DMS 273 treated with DMSO at 0.1 percent for 48 hours (cell line): ENCODE measurements around the gene RADIL.

Experiments
- DNase-seq: peaks from one replicate; lab custom pipeline; 2025; lab: John Stamatoyannopoulos, UW

Gene RADIL

DNA sequence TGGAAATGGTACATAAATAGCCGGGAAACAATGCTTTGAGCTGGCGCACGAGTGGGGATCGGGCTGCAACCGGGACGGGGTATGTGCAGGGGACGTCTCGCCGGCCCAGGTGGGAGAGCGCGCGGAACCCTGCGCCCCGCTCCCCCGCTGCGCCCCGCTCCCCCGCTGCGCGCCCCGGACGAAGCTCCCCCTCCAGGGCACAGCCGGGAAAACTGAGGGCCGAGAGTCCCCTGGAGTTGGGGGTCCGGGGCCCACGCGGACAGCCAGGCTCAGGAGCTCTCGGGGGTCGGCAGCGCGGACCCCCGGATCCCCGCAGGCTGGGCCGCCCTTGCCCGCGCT is 514 bp downstream of the RADIL start:
- DNase-seq = no peak

DNA sequence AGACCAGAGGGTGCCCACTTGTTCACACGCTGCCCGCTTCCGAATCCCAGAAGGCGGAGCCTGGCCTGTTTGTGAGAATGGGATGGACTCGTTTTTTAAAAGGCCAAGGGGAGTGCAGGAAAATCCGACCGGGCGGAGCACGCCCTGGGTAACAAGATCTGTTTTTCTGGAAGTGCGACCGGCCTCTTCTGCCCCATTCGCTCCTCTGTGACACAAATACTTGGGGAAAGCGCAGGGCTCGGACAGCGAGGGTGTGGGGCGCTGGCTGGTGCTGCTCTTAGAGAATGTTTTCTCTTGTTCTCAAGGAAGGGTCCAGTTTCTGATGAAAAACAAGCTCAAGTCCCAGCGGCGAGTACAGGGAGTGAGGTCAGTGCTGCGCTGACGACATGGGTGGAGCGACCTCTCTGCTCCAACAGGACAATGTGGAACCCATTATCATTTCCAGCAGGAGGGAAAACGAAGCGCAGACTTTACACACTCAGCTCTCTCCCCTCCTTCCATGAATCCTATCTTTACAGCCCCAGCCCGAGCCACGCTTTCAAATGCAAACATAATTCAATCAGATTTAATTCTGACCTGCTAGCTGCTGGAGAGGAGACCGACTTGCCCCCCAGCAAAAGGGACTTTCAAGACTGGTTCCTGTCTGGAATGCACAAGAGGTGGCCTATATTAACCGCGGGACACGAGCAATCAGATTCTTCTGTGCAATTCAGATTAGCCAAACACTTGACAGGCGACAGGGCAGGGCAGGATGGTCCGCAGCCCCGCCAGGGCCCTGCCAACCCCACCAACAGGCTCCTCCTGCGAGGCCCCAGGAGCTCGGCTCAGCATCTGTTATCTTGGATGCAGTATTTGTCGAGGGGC is 1.1 kb downstream of the RADIL start:
- peak; percentile 30 for DNase-seq

DNA sequence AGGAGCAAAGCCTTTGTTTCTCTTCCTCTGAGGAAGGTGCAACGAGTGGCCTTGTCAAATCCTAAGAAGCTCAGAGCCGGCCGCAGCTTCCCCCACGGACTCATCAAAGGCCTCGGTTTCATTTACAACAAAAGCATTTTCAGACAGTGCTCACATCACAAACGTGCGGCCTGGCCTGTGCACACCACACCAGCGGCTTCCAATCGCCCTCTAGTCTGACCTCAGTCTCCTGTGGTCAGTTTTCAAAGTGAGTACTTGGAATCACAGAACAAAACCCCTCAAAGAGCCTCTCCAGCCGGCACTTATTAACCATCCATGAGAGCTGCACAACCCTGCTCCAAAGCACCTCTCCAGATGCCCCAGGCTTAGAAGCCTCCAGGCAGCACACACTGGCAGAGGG is 3.3 kb downstream of the RADIL start:
- no peak for DNase-seq

DNA sequence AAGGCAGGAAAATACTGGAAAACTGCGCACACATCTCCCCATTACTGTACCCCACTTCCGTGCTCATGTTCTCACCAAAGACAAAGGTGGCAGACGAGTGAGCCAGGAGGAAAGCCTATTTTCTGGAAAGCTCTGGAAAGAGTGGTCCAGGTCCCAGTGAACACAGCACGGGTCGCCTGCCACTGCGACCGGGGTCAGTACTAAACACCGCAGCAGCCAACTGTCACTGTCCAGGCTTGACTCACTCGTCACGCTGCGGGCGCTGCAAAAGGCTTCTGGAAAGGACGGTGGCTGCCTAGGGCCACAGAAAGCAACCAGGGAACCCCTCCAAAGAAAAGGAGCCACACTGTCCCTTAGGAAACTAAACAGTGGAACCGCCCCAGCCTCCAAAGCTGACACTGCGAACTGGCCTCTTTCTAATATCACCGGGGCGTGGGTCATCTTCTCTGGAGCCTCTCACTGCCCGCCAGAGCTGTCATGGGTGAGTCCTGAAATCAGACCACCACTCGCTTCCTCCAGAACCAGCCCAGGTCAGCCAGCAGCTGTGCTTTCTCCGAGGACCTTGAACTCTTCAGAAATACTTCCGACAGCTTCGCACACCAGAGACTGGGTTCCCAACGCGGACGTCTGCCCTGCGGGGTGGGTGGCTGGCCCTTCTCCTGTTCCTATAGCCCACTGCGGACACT is 4.0 kb downstream of the RADIL start:
- no peak for DNase-seq

DNA sequence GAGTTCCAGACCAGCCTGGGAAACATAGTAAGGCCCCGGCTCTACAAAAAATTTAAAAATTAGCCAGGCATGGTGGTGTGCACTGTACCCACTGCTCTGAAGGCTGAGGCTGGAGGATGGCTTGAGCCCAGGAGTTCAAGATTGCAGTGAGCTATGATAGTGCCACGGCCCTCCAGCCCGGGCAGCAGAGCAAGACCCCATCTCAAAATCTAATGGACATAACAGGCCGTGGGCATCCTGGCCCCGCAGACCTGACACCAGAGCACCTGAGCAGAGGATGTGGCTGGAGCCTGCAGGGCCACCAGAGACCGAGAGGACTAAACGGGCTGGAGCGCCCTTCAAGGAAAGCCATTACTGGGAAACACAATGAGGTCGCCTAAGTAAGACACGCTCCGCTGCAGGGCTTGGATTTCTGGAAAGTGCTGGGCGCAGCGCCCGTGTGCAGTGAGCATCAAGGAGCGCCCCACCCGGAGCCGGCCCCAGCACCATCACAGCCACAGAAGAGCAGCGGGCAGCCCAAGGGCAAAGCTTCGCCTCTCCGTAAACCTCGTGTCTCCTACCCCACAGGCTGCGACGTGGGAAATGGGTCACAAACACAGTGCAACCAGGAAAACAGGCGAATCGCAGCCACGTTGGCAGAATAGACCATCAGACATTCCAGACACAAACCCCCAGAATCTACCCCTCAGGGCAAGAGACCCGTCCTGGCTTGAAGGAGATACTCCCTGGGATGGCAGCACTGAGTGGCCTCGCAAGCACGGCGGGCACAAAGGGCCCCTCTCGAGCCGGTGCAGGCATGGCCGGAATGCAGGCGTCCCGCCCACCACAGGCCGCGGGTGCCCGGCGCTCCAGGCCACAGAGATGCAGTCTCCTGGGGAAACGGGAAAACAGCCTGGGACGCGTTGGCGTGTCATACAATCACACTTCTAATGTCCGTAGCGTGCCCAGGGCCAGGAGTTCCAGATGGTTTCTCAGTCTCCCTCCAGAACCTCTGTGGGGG is 4.9 kb downstream of the RADIL start:
- no peak for DNase-seq

DNA sequence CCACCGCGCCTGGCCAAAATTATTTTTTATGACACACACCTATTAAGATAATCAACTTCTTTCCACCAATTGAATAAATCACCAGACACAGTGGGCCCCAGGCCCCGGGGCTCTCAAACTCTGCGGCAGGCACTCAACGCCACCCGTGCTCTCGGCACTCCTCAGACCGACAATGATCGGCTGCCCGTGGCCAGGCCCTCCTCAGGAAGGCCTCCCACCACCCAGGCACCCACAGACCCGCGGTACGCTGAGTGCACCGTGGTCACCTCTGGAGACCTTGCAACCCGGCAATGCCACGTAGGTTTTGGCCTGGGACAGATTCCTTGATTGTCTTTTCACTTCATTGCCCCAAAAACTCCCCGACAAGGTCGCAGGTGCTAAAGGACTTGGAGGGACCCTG is 6.9 kb downstream of the RADIL start:
- DNase-seq = no peak

DNA sequence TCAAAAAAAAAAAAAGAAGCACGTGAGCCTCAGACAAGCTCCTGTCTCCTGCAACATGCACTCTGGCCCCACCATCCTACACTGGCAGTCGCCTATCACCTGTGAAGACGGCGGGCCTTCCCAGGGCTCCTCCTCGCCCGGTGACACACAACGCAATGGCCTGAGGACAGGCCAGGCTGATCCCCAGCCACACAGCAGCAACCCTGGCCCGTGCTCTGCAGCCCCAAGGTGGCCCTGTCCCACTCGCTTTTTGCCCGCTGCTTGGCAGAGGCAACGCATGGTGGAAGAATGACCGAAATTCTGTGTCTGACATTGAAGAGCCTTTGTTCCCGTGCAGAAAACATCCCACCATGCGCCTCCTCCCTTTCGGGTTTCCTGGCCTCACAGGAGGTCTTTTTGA is 8.1 kb downstream of the RADIL start:
- no peak for DNase-seq

DNA sequence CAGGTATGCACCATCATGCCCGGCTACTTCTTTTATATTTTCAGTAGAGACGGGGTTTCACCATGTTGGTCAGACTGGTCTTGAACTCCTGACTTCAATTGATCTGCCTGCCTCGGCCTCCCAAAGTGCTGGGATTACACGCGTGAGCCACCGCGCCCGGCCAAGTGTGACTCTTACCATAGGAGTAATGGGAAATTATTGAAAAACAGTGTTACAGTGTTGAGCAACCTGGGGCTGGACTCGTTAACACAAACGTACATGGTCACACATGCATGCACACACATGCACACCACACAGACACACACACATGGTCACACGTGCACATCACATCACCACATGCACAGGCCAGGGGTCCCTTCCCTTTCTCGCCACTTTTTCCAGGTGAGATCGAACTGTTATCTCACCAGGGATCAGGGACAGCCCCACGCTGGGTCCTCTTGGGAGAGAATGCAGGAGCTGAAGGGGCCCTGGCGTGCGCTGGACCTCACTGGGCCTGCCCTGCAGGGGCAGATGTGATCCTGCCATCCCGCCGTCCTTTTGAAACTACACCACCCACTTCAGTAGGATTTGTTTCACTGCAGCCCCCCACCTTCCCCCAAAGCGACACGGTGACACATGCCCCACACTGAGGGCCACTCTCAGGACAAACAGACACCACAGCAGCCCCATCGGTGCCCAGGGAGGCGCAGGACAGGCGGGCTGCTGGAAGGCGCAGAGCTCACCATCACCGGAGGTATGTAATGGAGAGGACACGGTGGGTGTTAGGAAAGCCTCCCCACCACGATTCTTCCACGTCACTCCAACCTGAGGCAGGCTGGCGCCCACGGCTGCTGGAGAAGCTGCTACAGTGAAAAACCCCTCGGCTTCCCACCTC is 10.2 kb downstream of the RADIL start:
- DNase-seq = no peak

DNA sequence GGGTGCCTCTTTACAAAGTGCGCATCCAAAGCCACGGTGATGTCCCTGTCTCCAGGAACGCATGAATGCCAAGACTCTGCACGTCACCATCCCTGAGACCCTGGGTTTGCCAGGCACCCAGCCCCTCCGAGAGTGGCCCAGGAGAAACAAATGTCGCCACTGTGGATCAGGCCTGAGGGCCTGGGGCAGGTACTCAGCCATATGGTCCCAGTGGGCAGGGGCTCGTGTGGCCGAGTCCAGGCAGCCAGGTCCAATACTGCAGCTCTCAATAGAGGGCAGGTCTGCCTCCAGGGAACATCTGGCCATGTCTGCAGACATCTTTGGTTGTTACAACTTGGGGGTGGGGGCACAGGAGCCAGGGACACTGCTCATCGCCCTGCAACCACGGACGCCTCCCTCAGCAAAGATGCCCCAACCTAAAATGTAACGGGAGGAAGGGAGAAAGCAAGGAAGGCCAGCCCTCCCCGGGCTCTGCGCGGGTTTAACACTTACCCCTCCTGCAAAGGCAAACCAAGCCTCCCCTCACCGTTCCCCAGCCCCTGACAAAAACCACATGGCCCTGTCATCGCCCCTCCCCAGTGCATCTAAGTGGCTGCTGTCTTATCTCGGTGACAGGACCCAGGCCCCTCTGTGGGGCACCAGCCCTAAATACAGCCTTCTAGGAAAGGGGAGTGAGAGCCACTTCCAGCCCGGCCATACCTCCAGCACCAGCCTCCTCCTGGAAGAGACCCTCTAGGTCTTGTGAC is 11.4 kb downstream of the RADIL start:
- no peak for DNase-seq

DNA sequence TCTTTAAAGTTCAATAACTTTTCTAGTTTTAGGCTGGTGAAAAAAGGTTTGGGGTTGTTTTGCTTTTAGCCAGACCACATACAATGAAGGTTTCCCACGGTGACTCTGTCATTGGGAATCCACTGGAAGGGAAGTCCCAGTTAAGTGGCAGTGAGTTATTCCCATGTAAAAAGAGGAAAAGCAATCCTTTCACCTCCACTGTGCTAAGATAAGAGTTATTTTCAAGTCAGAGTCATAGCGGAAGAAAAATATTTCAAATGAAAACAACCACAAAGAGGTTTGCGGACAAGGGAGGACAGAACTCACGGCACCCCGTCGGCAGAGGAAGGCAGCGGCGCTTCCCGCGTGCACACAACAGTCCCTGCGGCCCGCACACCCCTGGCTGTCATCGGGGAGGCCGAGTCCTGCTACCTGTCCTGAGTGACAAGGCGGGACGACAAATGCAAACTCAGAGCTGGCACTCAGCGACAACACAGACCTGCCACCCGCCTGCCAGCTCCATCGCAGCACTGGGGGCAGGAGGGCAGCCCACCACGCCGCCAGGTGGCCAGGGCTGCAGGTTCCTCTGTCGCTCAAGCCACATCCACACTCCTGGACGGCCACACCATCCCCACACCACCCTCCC is 12.3 kb downstream of the RADIL start:
- no peak for DNase-seq

DNA sequence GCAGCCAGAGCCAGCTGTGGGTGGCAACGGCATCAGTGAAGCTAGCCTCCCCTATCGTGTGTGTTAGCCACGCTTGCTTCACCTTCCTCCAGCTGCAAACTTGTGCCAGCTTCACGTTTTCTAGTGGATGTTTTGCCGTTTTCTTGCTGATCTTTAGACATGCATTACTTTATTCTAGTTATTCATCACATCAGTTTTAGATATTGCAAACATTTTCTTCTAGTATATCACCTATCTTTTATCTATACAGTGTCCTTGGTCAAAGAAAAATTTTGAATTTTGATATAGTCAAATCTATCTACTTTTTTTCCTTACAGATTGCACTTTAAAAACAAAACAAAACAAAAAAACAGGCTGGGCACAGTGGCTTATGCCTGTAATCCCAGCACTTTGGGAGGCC is 15.0 kb downstream of the RADIL start:
- no peak for DNase-seq

DNA sequence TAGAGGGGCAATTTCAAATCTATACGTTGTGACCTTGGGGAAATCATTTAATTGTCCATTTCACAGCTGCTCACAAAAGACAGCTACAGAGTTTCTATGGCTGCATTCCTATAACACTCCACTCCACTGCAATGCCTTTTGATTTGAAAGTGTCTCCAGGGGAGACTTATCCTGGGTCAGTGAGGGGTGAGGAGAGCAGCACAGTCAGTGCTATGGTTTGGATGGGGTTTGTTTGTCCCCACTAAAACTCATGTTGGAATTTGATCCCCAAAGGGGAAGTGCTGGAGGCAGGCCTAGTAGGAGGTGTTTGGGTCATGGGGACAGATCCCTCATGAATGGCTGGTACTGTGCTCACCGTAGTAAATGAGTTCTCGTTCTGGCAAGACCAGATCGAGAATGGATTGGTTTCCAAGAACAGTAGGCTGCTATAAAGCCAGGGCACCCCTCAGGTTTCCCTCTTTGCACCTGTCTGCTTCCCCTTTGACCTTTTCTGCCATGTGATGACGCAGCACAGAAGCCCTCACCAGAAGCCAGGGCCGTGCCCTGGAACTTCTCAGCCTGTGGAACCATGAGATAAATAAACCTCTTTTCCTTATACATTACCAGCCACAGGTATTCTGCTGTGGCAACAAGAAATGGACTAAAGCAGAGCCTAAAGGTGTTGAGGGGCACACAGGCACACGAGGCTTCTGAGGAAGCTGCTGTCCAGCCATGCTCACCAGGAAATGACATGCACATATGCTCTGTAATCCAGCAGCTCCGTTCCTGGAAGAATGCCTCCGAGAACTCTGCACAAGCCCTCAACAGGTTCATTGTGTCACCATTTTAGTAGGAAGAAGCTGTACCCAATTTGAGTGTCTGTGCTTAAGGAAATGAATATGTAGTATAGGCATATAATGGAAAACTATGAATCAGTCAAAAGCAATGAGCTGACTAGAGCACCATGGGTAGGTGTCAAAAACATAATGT is 16.7 kb downstream of the RADIL start:
- no peak for DNase-seq

DNA sequence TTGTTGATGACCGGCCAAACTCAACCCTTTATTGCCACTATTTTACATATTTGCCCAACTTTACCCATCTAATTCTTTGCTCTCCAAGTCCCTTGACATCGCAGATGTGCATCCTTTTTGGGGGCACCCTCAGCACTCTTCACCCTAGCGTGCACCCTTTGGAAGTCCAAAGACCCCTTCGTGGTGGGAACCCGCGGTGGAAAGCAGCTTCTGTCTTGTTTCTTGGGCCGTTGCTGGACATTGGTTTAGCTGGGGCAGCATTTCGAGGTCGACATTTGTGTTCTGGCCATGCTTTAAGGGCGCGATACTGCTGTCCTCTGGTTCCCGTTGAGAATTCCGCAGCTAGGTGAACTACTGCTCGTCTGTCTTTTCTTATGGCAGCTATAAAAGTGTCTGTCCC is 21.4 kb downstream of the RADIL start:
- no peak for DNase-seq

DNA sequence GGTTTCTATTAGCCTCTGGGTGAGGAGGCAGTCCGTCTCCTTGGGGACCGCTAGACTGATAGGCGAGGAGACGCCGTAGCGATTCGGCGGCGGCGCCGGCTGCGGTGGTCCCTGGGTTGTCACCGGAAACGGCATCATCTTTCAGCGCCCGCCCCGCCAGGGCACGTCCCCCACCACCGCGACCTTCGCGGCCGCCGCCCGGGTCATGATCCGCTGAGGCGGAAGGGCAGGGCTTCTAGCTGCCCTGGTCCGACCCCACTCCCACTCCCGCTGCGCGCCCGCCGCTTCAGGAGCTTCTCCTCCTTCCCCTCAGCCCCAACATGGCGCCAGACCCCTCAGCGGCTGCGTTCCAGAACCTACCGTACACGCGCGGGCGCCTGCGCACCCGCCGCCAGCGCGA is 21.8 kb downstream of the RADIL start, which contains the start of gene PAPOLB:
Gene PAPOLB, minus strand, starts transcription at position 358 of the 400 bp plus-strand sequence. Its CDS starts 220 bp downstream, at position 138.
- DNase-seq = no peak

DNA sequence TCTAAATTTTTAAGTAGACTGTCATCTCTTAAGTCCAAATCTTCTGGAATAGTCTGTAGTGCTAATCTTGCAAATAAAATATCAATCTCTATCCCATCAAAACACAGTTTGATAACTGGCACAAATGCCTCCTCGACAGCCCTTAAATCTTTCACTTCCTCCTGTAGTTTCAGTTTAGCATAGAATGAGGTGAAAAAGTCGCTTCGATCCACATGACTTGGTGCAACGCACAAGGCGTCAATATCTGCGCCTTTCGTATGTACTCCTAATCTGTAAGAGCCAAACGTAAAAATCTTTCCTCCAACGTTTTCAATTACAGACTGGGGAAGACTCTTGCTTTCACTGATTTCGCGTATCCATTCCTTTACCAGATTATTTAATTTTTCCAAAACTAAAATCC is 22.3 kb downstream of the RADIL start:
- DNase-seq = no peak

DNA sequence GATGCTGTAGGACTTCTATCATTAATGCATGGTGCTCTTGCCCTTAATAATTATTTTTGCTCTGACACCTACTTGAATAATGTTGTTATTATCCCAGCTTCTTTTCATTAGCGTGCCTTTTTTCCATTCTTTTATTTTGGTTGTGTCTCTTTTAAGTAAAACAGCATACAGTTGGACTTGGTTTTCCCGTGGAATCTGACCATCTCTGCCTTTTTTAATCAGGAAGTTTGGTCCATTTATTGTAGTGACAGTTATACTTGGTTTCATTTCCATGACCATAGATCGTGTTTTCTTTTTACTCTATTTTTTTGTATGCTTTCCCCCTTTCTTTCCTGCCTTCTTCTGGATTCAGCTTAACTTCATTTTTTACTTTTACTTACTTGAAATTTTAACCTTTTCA is 26.3 kb downstream of the RADIL start:
- no peak for DNase-seq

DNA sequence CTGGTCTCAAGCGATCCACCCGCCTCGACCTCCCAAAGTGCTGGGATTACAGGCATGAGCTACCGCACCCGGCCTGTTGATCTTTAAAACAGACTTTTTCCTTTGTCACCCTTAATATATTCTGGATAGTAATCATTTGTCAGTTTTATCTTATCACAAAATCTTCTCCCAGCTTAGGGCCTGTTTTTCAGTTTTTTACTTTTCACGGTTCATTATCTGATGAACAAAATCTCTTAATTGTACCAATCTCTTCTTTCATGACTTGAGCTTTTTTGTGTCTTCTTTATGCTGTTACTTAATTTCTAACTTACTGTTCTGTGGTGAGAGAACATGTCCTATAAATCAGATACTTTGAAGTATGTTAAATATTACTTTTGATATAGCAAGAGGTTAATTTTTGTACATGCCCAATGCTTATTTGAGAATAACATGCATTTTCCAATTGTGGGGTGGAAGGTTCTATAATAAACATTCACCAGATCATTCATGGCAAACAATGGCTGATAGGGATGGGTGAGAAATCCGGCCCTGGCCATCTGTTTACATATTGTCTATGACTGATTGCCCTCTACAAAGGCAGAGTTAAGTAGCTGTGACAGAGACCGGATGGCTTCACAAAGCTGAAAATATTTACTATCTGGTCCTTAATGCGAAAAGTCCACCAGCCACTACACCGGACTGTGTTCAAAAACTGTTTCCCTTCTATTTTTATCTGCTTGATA is 27.0 kb downstream of the RADIL start:
- no peak for DNase-seq

DNA sequence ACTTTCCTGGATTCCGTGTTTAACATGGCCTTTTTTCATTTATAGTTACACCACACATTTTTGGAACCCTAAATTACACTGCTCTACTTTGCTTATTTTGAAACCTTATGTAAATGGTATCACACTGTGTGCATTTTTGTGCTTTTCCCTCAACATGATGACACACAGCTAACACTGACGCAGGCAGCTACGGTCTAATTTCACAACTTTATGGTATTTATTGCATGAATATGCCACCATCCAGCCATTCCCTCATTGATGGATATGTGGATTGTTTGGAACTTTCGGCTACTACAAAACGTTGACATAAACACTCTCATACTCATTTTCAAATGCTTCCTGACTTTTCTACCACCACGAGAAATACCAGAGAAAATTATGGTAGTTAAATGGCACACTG is 28.6 kb downstream of the RADIL start:
- DNase-seq = no peak
